HG02571 (cell line): Measurements from ENCODE around the gene CDH12.
"Not testable (repeated sequence)": the region's sequence is repeated elsewhere in the genome, so short reads cannot be mapped to it uniquely, and the experiment has no call there.

Experiments used
- ATAC-seq: cut with Tn5 transposase; IDR thresholded peaks from one replicate; pipeline ENCODE4 v1.9.1; 2021; ENCODE audit warnings: mild to moderate bottlenecking, moderate library complexity; ENCODE audit not compliant: unreplicated experiment

The CDH12 gene

GRCh38 chr5:22470408-22470807 is 382.7 kb downstream of the CDH12 start:
- ATAC-seq: no peak

- no peak for ATAC-seq
These were observed 387.5 kb downstream of the CDH12 start for GRCh38 chr5:22465616-22466015.

GRCh38 chr5:22465177-22465576 is 388.0 kb downstream of the CDH12 start:
- no peak for ATAC-seq

- ATAC-seq: no peak
These were observed 393.0 kb downstream of the CDH12 start for GRCh38 chr5:22460189-22460588.

- ATAC-seq: no peak
These were observed 420.2 kb downstream of the CDH12 start for GRCh38 chr5:22432905-22433304.

GRCh38 chr5:22431840-22432239 is 421.3 kb downstream of the CDH12 start:
- no peak for ATAC-seq

GRCh38 chr5:22431406-22431805 is 421.7 kb downstream of the CDH12 start:
- ATAC-seq: no peak

GRCh38 chr5:22411554-22412349 is 441.4 kb downstream of the CDH12 start:
- no peak for ATAC-seq

- ATAC-seq: no peak
These were observed 461.2 kb downstream of the CDH12 start for GRCh38 chr5:22391956-22392355.

- no peak for ATAC-seq
These were observed 462.3 kb downstream of the CDH12 start for GRCh38 chr5:22390888-22391287.

GRCh38 chr5:22372826-22373660 is 480.1 kb downstream of the CDH12 start:
- no peak for ATAC-seq

GRCh38 chr5:22372376-22372775 is 480.8 kb downstream of the CDH12 start:
- no peak for ATAC-seq

GRCh38 chr5:22354956-22355355 is 498.2 kb downstream of the CDH12 start:
- ATAC-seq: no peak

- no peak for ATAC-seq
These were observed 500.7 kb downstream of the CDH12 start for GRCh38 chr5:22352493-22352892.

- no peak for ATAC-seq
These were observed 502.0 kb downstream of the CDH12 start for GRCh38 chr5:22351178-22351577.

GRCh38 chr5:22348027-22348426 is 505.1 kb downstream of the CDH12 start:
- ATAC-seq: no peak

GRCh38 chr5:22344000-22344399 is 509.1 kb downstream of the CDH12 start:
- no peak for ATAC-seq

GRCh38 chr5:22341406-22341805 is 511.7 kb downstream of the CDH12 start:
- ATAC-seq: no peak

- not testable (repeated sequence) for ATAC-seq
These were observed 520.2 kb downstream of the CDH12 start for GRCh38 chr5:22332949-22333348.

GRCh38 chr5:22329683-22330082 is 523.5 kb downstream of the CDH12 start:
- ATAC-seq: no peak

- no peak for ATAC-seq
These were observed 533.3 kb downstream of the CDH12 start for GRCh38 chr5:22319798-22320197.

GRCh38 chr5:22316294-22316693 is 536.9 kb downstream of the CDH12 start:
- no peak for ATAC-seq
